ENCODE measurements around the gene SOCS4.

DNA sequence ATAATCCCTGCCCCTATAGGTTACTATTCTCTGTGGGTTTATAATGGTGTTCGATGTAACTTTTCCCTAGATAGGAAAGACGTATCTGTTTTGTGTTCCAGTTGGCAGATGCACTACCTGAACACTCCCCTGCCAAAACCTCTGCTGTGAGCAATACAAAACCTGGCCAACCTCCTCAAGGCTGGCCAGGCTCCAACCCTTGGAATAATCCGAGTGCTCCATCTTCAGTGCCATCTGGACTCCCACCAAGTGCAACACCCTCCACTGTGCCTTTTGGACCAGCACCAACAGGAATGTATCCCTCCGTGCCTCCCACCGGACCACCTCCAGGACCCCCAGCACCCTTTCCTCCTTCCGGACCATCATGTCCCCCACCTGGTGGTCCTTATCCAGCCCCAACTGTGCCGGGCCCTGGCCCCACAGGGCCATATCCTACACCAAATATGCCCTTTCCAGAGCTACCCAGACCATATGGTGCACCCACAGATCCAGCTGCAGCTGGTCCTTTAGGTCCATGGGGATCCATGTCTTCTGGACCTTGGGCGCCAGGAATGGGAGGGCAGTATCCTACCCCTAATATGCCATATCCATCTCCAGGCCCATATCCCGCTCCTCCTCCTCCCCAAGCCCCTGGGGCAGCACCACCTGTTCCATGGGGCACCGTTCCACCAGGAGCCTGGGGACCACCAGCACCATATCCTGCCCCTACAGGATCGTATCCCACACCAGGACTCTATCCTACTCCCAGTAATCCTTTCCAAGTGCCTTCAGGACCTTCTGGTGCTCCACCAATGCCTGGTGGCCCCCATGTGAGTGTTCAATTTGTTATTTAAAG lies 35.7 kb downstream of the SOCS4 start:
- TF ChIP-seq CTCF (IDR thresholded peaks at IDR 0.05 in 4 of 5, conservative IDR thresholded peaks at IDR 0.05 in 1 of 5) (no peak), POLR2A (IDR thresholded peaks at IDR 0.05) (no peak)
